Neutrophil (primary cell): ENCODE data around the gene PDE8B.

Source experiments
- H3K27ac ChIP-seq: fragments of 200-600 bp; sonication (generic); 2 replicates; pipeline ENCODE4 v1.5.1; 2016; ENCODE audit warnings: mild to moderate bottlenecking, moderate library complexity
- H3K27me3 ChIP-seq: fragments of 200-600 bp; sonication (generic); 2 replicates; pipeline ENCODE4 v1.6.0; 2016; ENCODE audit warnings: mild to moderate bottlenecking
- H3K36me3 ChIP-seq: fragments of 200-600 bp; sonication (generic); 2 replicates; pipeline ENCODE4 v1.5.1; 2017
- H3K4me1 ChIP-seq, 2 experiments: fragments of 200-600 bp in 1 of 2; sonication (generic) in 1 of 2; 1 replicate in 1 of 2; 2 replicates in 1 of 2; pipeline versions ENCODE4 v1.5.1 to v1.6.1; 2013 to 2016; ENCODE audit warnings: low read depth in 1 of 2, low read length in 1 of 2, mild to moderate bottlenecking in 1 of 2, moderate library complexity in 1 of 2; ENCODE audit not compliant: control insufficient read depth in 1 of 2, insufficient read depth in 1 of 2
- H3K4me3 ChIP-seq, 2 experiments: fragments of 200-600 bp in 1 of 2; sonication (generic) in 1 of 2; 1 replicate in 1 of 2; 2 replicates in 1 of 2; pipeline ENCODE4 v1.5.1; 2013 to 2016; ENCODE audit warnings: low read depth in 1 of 2, low read length in 1 of 2, mild to moderate bottlenecking in 1 of 2, moderate library complexity in 1 of 2
- H3K9me3 ChIP-seq: fragments of 200-600 bp; sonication (generic); 2 replicates; pipeline ENCODE4 v1.5.1; 2016
- CTCF ChIP-seq: fragments of 200-600 bp; sonication (generic); IDR thresholded peaks from 2 replicates; pipeline ENCODE4 v1.5.1; 2016; ENCODE audit warnings: antibody characterized with exemption

The PDE8B gene

GRCh38 chr5:77390221-77390620 lies 179.7 kb downstream of the PDE8B start:
- no peak overlapping the region for H3K27ac ChIP-seq
- no peaks in the 10 kb centered on the region for H3K27me3 ChIP-seq
- no peaks in the 10 kb centered on the region for H3K9me3 ChIP-seq
- H3K4me3 ChIP-seq = no peak overlapping the region
- H3K36me3 ChIP-seq = no peaks in the 10 kb centered on the region
- H3K4me1 ChIP-seq = no peaks in the 10 kb centered on the region
- TF ChIP-seq CTCF = no peak

- H3K9me3 ChIP-seq = no peaks in the 10 kb centered on the region
- no peaks in the 10 kb centered on the region for H3K27me3 ChIP-seq
- no peaks in the 10 kb centered on the region for H3K36me3 ChIP-seq
- no peak for TF ChIP-seq CTCF
- no peak overlapping the region for H3K4me3 ChIP-seq
- no peak overlapping the region for H3K27ac ChIP-seq
- no peaks in the 10 kb centered on the region for H3K4me1 ChIP-seq
Observed at GRCh38 chr5:77390795-77391194, 180.3 kb downstream of the PDE8B start.

GRCh38 chr5:77391240-77391765 lies 180.8 kb downstream of the PDE8B start:
- no peak for TF ChIP-seq CTCF
- Histone ChIP-seq H3K4me1 (no peaks in the 10 kb centered on the region), H3K9me3 (no peaks in the 10 kb centered on the region), H3K27me3 (no peaks in the 10 kb centered on the region), H3K4me3 (no peak overlapping the region), H3K36me3 (no peaks in the 10 kb centered on the region), H3K27ac (no peak overlapping the region)

- H3K4me3 ChIP-seq = no peak overlapping the region
- no peak overlapping the region for H3K27ac ChIP-seq
- no peak for TF ChIP-seq CTCF
- no peaks in the 10 kb centered on the region for H3K4me1 ChIP-seq
- no peaks in the 10 kb centered on the region for H3K36me3 ChIP-seq
- no peaks in the 10 kb centered on the region for H3K27me3 ChIP-seq
- no peaks in the 10 kb centered on the region for H3K9me3 ChIP-seq
Observed at GRCh38 chr5:77394064-77394715, 183.7 kb downstream of the PDE8B start.

GRCh38 chr5:77396017-77396416 lies 185.5 kb downstream of the PDE8B start:
- Histone ChIP-seq H3K9me3 (no peaks in the 10 kb centered on the region), H3K4me3 (no peak overlapping the region), H3K27ac (no peak overlapping the region), H3K4me1 (no peaks in the 10 kb centered on the region), H3K27me3 (no peaks in the 10 kb centered on the region), H3K36me3 (no peaks in the 10 kb centered on the region)
- no peak for TF ChIP-seq CTCF
